Uterus (tissue), 4 donors: ENCODE results near the gene PRSS8. TPM values are rescaled to one million over a fixed set of nuclear protein-coding genes. Genes with fewer than 3 reads are reported as not detected.

Source experiments
- DNase-seq, 2 donors: peaks; one replicate each; pipeline ENCODE4 v3.0.0-alpha.2; 2019 to 2020
- H3K27ac ChIP-seq, 2 donors: fragments of 200-600 bp; sonication (generic); 1 replicate in 1 of 2; 2 replicates in 1 of 2; pipeline ENCODE4 v1.5.1; 2016 to 2018
- H3K27me3 ChIP-seq, 2 donors: fragments of 200-600 bp; sonication (generic); one replicate each; pipeline ENCODE4 v1.5.1; 2018 to 2019; ENCODE audit warnings: control low read depth in 1 of 2
- H3K36me3 ChIP-seq, 2 donors: fragments of 200-600 bp; sonication (generic); one replicate each; pipeline ENCODE4 v1.5.1; 2019; ENCODE audit warnings: control low read depth in 1 of 2
- H3K4me1 ChIP-seq, 2 donors: fragments of 200-600 bp; sonication (generic); one replicate each; pipeline ENCODE4 v1.5.1; 2018 to 2019; ENCODE audit warnings: control low read depth in 1 of 2
- H3K4me3 ChIP-seq, 2 donors: fragments of 200-600 bp; sonication (generic); 1 replicate in 1 of 2; 2 replicates in 1 of 2; pipeline ENCODE4 v1.5.1; 2018 to 2019; ENCODE audit warnings: mild to moderate bottlenecking in 1 of 2
- H3K9me3 ChIP-seq, 2 donors: fragments of 200-600 bp; sonication (generic); one replicate each; pipeline ENCODE4 v1.5.1; 2019; ENCODE audit warnings: control low read depth in 1 of 2
- CTCF ChIP-seq, 4 experiments: fragments of 200-600 bp in 2 of 4; fragments of 450-650 bp in 2 of 4; sonication (generic) in 2 of 4; IDR thresholded peaks; one replicate each; pipeline ENCODE4 v1.5.1; 2016 to 2019; ENCODE audit warnings: antibody characterized with exemption in 4 of 4, mild to moderate bottlenecking in 2 of 4, moderate library complexity in 1 of 4
- POLR2A ChIP-seq, 2 donors: fragments of 450-650 bp; IDR thresholded peaks; one replicate each; pipeline ENCODE4 v1.6.1; 2016; ENCODE audit warnings: antibody characterized with exemption in 2 of 2, mild to moderate bottlenecking in 1 of 2, moderate library complexity in 1 of 2
- intact Hi-C: fragments of 100-400 bp; cut with DNase I; formaldehyde crosslinking; loops from one replicate; pipeline ENCODE4 v1.15.1; 2023; ENCODE audit warnings: low total_unique reads
- total RNA-seq, 4 donors: library from RNA; depleted of rRNA in 3 of 4; stranded (reverse); fragments of >200 nt in 3 of 4; gene quantifications; one replicate each; pipeline versions ENCODE4 v1.1.0 to v1.2.4, GENCODE V29; 2014 to 2023
- donor health status: DM: yes; HTN: yes; CAD: no.

Gene PRSS8
- total RNA-seq, 4 donors from 2014 or later: 0.26 to 8.7 TPM; not detected in 2

- Histone ChIP-seq H3K36me3 (no peaks in the 10 kb centered on the region), H3K27ac (no peak overlapping the region), H3K4me3 (no peak overlapping the region), H3K9me3 (no peaks in the 10 kb centered on the region), H3K4me1 (peaks cover 0 to 11% of the 10 kb centered on the region in 2 donors), H3K27me3 (no peaks in the 10 kb centered on the region)
- intact Hi-C loops: no loop called here
- no peak for TF ChIP-seq CTCF (IDR thresholded peaks at IDR 0.05)
- no peak for TF ChIP-seq POLR2A (IDR thresholded peaks at IDR 0.05)
- no peak for DNase-seq
These were observed 2.5 kb downstream of the PRSS8 start for GRCh38 chr16:31133046-31133501.

- DNase-seq: no peak
- intact Hi-C loops: no loop called here
- Histone ChIP-seq H3K27me3 (no peaks in the 10 kb centered on the region), H3K36me3 (no peaks in the 10 kb centered on the region), H3K4me1 (peaks cover 0 to 11% of the 10 kb centered on the region in 2 donors), H3K27ac (no peak overlapping the region), H3K4me3 (no peak overlapping the region), H3K9me3 (no peaks in the 10 kb centered on the region)
- TF ChIP-seq POLR2A (IDR thresholded peaks at IDR 0.05): no peak
These were observed 3.1 kb downstream of the PRSS8 start for GRCh38 chr16:31132303-31132979.

- intact Hi-C loops: no loop called here
- no peaks in the 10 kb centered on the region for H3K27me3 ChIP-seq
- no peaks in the 10 kb centered on the region for H3K36me3 ChIP-seq
- peaks cover 0 to 11% of the 10 kb centered on the region in 2 donors for H3K4me1 ChIP-seq
- no peaks in the 10 kb centered on the region for H3K9me3 ChIP-seq
- TF ChIP-seq POLR2A (IDR thresholded peaks at IDR 0.05): no peak
- no peak for TF ChIP-seq CTCF (IDR thresholded peaks at IDR 0.05)
- no peak overlapping the region for H3K4me3 ChIP-seq
- DNase-seq: no peak
- H3K27ac ChIP-seq: no peak overlapping the region
These were observed 3.7 kb downstream of the PRSS8 start for GRCh38 chr16:31131841-31132271.

GRCh38 chr16:31131416-31131815 is 4.1 kb downstream of the PRSS8 start:
- no peak for TF ChIP-seq CTCF (IDR thresholded peaks at IDR 0.05)
- no peak for TF ChIP-seq POLR2A (IDR thresholded peaks at IDR 0.05)
- peaks cover 0 to 11% of the 10 kb centered on the region in 2 donors for H3K4me1 ChIP-seq
- no peak overlapping the region for H3K27ac ChIP-seq
- intact Hi-C loops: no loop called here
- H3K36me3 ChIP-seq: no peaks in the 10 kb centered on the region
- H3K4me3 ChIP-seq: no peak overlapping the region
- H3K9me3 ChIP-seq: no peaks in the 10 kb centered on the region
- DNase-seq: no peak
- H3K27me3 ChIP-seq: no peaks in the 10 kb centered on the region

- intact Hi-C loops: no loop called here
- Histone ChIP-seq H3K27me3 (no peaks in the 10 kb centered on the region), H3K4me1 (peaks cover 0 to 11% of the 10 kb centered on the region in 2 donors), H3K4me3 (no peak overlapping the region), H3K36me3 (no peaks in the 10 kb centered on the region), H3K27ac (no peak overlapping the region), H3K9me3 (no peaks in the 10 kb centered on the region)
- DNase-seq: no peak
- TF ChIP-seq CTCF (IDR thresholded peaks at IDR 0.05) (no peak), POLR2A (IDR thresholded peaks at IDR 0.05) (no peak)
These were observed 4.6 kb downstream of the PRSS8 start for GRCh38 chr16:31130899-31131298.
